Occipital lobe (tissue), 2 donors: ENCODE data around the gene FILIP1L. TPM values are rescaled to one million over a fixed set of nuclear protein-coding genes. Genes with fewer than 3 reads are reported as not detected.
A peak's percentile ranks its signal among the peaks of the same experiment; 100 is the strongest.
"Not testable (repeated sequence)": the region's sequence is repeated elsewhere in the genome, so short reads cannot be mapped to it uniquely, and the experiment has no call there.

Experiments used
- DNase-seq: peaks from one replicate; lab custom pipeline; 2025; lab: John Stamatoyannopoulos, UW
- total RNA-seq: library from RNA; depleted of rRNA; stranded (reverse); fragments of >200 nt; gene quantifications from one replicate; pipeline ENCODE4 v1.2.3, GENCODE V29; 2014

Gene FILIP1L
- total RNA-seq, 1 donor from 2014 or later = 1.2 TPM

DNA sequence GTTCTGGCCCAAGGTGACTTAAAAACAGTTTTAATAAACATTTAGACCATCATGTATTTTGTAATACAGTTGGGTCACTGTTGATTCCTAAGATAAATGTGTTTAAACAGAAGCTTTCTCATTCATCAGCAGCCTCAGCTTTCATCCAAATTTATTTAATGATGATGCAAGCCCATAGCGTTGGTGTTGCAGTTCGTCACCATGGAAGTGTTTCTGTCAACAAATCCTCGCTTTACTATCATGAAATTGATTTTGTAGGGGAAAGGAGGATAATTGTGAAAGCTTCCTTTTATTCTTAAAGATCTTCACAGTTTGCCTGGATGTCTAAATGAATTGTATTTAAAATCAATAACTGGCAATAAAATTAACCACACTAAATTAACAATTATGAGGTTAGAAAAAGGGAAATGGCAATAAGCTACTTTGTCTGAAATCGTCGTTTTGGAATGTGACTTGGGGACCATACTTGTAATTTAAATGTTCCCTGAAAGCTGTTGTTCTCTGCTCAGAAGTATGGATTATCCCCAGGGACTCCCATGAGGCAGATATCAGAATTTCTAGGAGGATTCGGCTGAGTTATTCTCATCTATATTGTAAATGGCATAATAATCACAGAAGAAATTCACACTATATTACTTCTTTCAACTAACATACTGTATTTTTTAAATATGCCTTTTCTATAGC lies 267.7 kb downstream of the FILIP1L start:
- no peak for DNase-seq

DNA sequence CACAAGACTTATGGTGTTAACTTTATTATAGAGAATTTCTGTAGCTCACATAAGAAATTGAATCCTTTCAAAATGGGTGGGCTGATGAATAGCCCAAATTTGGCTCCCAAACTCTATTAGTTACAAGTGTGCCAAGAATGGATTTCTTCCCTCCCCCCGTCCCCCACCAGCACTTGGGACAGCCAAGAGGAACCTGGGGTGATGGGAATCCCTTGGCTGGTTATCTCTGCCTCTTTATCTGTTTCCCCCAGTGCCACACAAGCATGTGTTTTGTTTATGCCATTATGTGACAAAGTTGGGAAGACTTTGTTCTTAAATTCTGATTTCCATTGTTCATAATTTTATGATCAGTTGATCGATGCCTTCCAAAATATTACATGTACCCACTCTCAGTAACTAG lies 268.3 kb downstream of the FILIP1L start:
- DNase-seq = no peak

- DNase-seq = no peak
Observed at GRCh38 chr3:99845331-99845730, 269.0 kb downstream of the FILIP1L start.

- no peak for DNase-seq
Observed at GRCh38 chr3:99843590-99844258, 270.6 kb downstream of the FILIP1L start.

DNA sequence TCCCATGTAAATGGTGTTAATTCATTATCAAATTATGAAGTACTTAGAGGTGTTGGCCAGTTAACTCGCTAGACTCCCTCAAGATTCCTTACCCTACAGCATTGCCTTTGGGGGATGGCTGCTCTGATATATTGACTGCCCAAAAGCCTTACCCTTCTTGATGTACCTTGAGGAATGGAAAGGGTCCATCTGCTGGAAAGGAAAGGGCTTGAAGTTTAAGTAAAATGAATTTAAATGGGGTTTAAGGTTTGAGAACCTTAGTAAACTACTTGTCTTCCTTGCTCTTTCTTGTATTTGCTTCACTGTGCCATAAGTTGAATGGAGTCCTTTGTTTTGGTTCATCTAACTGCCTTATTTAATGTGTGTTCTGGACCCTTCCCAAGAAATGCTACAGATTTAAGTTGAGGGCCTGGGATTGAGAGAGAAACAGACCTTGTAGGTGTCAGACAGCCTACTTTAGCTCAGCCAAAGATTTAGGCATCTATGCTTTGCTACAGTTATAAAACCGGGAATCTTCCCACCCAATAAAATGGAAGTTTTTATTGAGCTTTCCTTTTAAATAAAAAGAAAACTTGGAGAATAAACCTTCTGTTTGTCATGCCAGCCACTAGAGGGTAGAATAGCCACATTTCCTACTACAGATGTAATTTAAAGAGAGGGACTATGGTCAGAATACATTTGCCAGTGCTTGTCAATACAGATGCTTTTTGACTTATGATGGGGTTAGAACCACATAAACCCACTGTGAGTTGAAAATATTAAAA lies 271.3 kb downstream of the FILIP1L start:
- DNase-seq = no peak

DNA sequence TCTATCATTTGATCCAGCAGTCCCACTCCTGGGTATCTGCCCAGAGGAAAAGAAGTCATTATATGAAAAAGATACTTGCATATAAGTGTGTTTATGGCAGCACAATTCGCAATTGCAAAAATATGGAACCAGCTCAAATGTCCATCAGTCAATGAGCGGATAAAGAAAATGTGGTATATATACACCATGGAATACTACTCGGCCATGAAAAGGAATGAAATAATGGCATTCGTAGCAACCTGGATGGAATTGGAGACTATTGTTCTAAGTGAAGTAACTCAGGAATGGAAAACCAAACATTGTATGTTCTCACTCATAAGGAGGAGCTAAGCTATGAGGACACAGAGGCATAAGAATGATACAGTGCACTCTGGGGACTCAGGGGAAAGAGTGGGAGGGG lies 272.4 kb downstream of the FILIP1L start:
- DNase-seq = not testable (repeated sequence)

GRCh38 chr3:99839613-99840012 lies 274.7 kb downstream of the FILIP1L start:
- DNase-seq = no peak

GRCh38 chr3:99838755-99839154 lies 275.5 kb downstream of the FILIP1L start:
- no peak for DNase-seq

DNA sequence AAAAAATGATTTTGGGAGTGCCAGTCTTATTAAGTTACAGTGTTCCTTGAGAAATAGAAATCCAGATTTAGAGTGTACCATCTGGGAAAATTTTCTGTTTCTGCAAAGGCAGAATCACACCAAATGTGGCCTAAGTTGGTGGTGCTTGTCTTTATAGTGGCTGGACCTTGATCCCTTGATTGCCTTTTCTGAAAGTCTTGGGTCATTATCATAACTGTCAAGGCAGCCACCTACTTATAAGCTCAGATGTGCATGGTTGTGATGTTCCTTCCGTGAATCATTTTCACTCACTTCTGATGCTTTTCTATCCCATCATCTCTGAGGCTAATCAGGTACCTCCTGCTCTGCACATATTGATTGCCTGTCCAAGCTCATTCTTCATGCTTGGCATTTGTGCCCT lies 276.6 kb downstream of the FILIP1L start:
- no peak for DNase-seq

DNA sequence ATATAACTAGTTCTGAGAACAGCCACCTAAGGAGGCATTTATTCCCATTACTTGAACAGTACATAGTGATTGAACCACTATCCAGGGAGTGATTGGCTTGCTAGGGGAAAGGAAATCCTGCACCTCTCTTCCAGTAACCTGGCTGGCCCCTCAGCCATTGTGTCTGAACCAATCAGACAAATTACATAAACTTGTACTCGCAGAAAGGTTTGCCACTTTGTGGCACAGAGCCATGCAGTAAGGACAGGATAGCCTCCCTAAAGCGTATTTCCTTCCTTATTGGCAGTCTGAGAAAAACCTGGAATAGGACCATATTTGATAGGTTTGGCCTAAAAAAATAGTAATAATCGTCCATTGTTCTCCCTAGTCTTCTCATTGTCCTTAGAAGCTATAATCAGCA lies 277.6 kb downstream of the FILIP1L start:
- DNase-seq = no peak

DNA sequence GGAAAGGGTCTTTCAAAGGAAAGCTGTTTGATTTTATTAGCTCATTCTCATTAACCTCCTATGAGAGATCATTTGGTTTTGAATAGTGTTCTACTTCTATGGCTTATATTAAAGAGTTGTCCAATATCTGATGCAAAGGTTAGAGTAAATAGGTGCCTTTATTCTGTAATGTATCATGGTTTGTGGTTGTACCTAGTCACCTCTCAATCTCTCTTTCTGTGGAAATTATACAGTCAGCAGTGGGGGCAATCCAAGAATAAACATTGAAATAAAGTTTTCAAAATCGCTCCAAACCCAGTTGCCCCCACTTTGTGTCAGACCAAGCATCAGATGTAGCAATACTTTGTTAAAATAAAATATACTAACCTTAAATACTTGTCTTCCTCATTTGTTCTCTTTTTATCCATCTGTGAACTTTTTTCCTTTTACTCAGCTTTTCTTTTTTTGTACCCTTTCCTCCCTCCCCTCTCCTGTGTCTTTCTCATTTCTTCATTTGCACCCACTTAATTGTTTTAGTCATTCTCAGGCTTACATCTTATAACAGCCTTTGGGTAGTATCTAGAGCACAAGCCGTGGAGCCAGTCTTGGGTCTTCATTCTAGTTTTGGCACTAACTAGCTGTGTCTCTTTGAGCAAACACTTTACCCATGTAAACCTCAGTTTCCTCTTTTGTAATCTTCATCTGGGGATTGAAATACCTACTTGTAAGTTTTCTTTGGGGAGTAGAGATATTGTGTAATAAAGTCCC lies 279.9 kb downstream of the FILIP1L start:
- DNase-seq = no peak

GRCh38 chr3:99833617-99834205 lies 280.6 kb downstream of the FILIP1L start:
- DNase-seq = no peak

GRCh38 chr3:99829844-99830243 lies 284.5 kb downstream of the FILIP1L start:
- DNase-seq = no peak

DNA sequence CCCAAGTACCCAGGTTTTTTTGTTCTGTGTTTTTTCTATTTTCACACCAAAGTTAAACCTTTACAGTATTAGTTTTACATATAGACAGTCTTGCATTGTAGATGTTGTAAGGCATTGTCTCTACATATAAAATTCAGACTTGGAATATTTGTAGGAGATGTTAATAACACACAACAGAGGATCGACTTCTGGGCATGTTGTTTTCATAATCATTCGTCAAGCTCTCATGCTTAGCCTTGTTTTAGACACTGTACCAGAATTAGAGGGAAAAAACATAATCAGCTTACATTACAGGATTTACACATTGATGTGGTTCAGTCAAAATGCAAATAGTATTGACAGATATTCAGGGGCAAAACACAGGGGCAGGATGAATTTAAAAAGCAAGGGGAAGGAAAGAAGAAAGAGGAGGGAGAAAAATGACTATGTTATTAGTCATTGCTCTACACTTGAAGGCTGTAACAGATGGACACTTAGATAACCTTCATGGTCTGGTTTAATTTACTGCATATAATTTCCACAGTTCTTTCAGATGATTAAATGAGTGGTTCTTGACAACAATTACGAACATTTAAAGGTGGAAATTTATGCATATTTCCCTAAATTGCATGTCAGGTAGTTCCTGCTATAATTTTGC lies 289.2 kb downstream of the FILIP1L start:
- no peak for DNase-seq

DNA sequence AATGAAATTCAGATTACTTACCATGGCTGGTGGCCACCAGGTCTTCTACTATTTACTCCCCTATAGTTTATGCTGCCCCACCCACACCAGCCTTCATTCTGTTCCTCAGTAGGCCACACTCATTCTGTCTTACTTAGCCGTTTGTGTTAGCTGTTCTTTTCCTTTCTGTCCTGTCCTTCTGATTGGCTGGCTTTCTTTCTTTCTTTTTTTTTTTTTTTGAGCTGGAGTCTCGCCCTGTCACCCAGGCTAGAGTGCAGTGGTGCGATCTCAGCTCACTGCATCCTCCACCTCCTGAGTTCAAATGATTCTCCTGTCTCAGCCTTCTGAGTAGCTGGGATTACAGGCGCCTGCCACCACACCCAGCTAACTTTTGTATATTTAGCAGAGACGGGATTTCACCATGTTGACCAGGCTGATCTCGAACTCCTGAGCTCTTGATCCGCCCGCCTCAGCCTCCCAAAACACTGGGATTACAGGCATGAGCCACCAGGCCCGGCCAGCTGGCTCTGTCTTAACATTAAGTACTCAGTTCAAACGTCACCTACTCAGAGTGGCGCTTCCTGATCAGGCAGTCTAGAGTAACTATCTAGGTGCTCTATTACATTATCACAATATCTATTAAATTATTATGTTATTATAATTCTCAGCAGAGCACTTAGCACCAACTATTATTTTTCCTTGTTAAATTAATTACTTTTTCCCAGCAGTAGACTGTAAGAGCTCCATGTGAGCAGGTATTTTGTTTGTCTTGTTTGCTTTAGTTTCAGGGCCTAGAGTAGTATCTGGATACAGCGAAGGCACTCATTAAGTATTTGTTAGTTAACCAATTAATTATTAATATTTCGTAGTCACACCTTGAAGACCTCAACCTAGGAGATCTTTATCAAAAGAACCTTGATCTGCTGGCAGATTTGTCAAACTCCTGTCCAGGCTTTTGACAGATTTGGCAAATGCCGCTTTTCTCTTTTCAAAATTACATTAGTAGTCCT lies 290.3 kb downstream of the FILIP1L start:
- DNase-seq = no peak

- DNase-seq = no peak
Observed at GRCh38 chr3:99818818-99819217, 295.5 kb downstream of the FILIP1L start.

- DNase-seq = peak; percentile 87
Observed at GRCh38 chr3:99817437-99818240, 296.7 kb downstream of the FILIP1L start, which contains the start of gene CMSS1. TSS of gene CMSS1 (plus strand) at chr3:99817862.

DNA sequence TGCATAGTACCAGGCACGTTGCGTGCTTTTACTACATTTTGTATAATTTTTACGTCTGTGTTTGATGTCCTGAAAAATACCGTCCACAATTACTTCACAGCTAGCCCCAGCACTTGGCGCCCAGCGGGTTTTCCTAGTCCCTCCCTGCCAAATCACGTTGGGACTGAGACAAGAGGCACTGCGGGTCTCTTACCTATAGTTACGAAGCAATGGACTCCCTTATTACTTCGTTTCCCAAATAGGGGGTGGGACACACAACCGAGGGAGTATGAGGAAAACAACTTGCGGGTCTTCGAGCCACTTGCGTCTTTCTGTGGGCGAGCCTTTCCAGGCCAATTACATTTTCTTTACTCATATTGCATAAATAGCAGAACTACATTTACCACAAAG lies 297.3 kb downstream of the FILIP1L start:
- DNase-seq = no peak

DNA sequence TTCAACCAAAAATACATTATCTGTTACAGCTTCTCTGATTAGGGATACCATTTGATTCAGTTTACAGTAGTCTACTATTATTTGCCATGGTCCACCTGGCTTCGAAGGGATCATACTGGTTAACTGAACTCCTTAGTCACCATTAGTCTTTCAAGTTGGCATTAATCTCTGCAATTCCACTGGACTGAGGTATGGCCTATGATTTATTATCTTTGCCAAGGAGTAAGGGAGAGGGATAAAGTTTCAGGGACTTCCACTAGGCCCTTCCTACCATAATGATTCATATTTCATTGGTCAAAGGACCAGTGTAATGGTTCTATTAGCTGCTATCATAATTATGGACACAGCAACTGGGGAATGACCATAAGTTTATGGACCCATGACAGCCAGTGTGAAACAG lies 303.9 kb downstream of the FILIP1L start:
- DNase-seq = no peak
